ENCODE measurements around the gene PRKN.

Gene PRKN

GRCh38 chr6:162379757-162380409 lies 347.7 kb downstream of the PRKN start:
- peak; percentile 67 to 71 for DNase-seq (ENCODE audit: low read depth in 2 of 2)

GRCh38 chr6:162377735-162378134 lies 349.8 kb downstream of the PRKN start:
- no peak for DNase-seq (ENCODE audit: low read depth in 2 of 2)

GRCh38 chr6:162373868-162374267 lies 353.7 kb downstream of the PRKN start:
- no peak for DNase-seq (ENCODE audit: low read depth in 2 of 2)

GRCh38 chr6:162373192-162373591 lies 354.4 kb downstream of the PRKN start:
- DNase-seq (ENCODE audit: low read depth in 2 of 2), result no peak

- DNase-seq (ENCODE audit: low read depth in 2 of 2), result no peak
Observed at GRCh38 chr6:162372106-162372505, 355.5 kb downstream of the PRKN start.

- DNase-seq (ENCODE audit: low read depth in 2 of 2), result no peak
Observed at GRCh38 chr6:162371121-162371520, 356.4 kb downstream of the PRKN start.

GRCh38 chr6:162369091-162369490 lies 358.5 kb downstream of the PRKN start:
- DNase-seq (ENCODE audit: low read depth in 2 of 2), result no peak

GRCh38 chr6:162364488-162364887 lies 363.1 kb downstream of the PRKN start:
- no peak for DNase-seq (ENCODE audit: low read depth in 2 of 2)

- DNase-seq (ENCODE audit: low read depth in 2 of 2), result no peak
Observed at GRCh38 chr6:162363757-162364156, 363.8 kb downstream of the PRKN start.

GRCh38 chr6:162360901-162361567 lies 366.5 kb downstream of the PRKN start:
- DNase-seq (ENCODE audit: low read depth in 2 of 2), result no peak

- no peak for DNase-seq (ENCODE audit: low read depth in 2 of 2)
Observed at GRCh38 chr6:162358625-162359024, 368.9 kb downstream of the PRKN start.

- peak; percentile 22 to 32 for DNase-seq (ENCODE audit: low read depth in 2 of 2)
Observed at GRCh38 chr6:162345051-162345511, 382.5 kb downstream of the PRKN start.

GRCh38 chr6:162344646-162345010 lies 382.9 kb downstream of the PRKN start:
- no peak for DNase-seq (ENCODE audit: low read depth in 2 of 2)

GRCh38 chr6:162343936-162344645 lies 383.5 kb downstream of the PRKN start:
- peak; percentile 11 to 26 for DNase-seq (ENCODE audit: low read depth in 2 of 2)

- no peak for DNase-seq (ENCODE audit: low read depth in 2 of 2)
Observed at GRCh38 chr6:162343198-162343935, 384.2 kb downstream of the PRKN start.

- no peak for DNase-seq (ENCODE audit: low read depth in 2 of 2)
Observed at GRCh38 chr6:162337412-162337811, 390.2 kb downstream of the PRKN start.

GRCh38 chr6:162336359-162336758 lies 391.2 kb downstream of the PRKN start:
- no peak for DNase-seq (ENCODE audit: low read depth in 2 of 2)

- DNase-seq (ENCODE audit: low read depth in 2 of 2), result no peak
Observed at GRCh38 chr6:162332365-162332764, 395.2 kb downstream of the PRKN start.

GRCh38 chr6:162331911-162332310 lies 395.7 kb downstream of the PRKN start:
- no peak for DNase-seq (ENCODE audit: low read depth in 2 of 2)

GRCh38 chr6:162325826-162326225 lies 401.7 kb downstream of the PRKN start:
- no peak for DNase-seq (ENCODE audit: low read depth in 2 of 2)

GRCh38 chr6:162325051-162325450 lies 402.5 kb downstream of the PRKN start:
- DNase-seq (ENCODE audit: low read depth in 2 of 2), result no peak

GRCh38 chr6:162315291-162315690 lies 412.3 kb downstream of the PRKN start:
- DNase-seq (ENCODE audit: low read depth in 2 of 2), result no peak
